MM.1S (cell line): ENCODE data around the gene TMEM147.

ENCODE experiments used
- EZH2 ChIP-seq: fragments of 300-600 bp; sonication (generic); optimal IDR thresholded peaks from 2 replicates; pipeline ENCODE3; 2017; ENCODE audit warnings: low read depth, mild to moderate bottlenecking, antibody characterized with exemption, low read length, mixed read lengths
- TF ChIP-seq, protein P1 (sequence below): fragments of 300-600 bp; sonication (generic); IDR thresholded peaks from 2 replicates; pipeline ENCODE4 v1.5.1; 2016; ENCODE audit warnings: antibody characterized with exemption, low read length, mixed read lengths

- TF ChIP-seq, protein P1, sequence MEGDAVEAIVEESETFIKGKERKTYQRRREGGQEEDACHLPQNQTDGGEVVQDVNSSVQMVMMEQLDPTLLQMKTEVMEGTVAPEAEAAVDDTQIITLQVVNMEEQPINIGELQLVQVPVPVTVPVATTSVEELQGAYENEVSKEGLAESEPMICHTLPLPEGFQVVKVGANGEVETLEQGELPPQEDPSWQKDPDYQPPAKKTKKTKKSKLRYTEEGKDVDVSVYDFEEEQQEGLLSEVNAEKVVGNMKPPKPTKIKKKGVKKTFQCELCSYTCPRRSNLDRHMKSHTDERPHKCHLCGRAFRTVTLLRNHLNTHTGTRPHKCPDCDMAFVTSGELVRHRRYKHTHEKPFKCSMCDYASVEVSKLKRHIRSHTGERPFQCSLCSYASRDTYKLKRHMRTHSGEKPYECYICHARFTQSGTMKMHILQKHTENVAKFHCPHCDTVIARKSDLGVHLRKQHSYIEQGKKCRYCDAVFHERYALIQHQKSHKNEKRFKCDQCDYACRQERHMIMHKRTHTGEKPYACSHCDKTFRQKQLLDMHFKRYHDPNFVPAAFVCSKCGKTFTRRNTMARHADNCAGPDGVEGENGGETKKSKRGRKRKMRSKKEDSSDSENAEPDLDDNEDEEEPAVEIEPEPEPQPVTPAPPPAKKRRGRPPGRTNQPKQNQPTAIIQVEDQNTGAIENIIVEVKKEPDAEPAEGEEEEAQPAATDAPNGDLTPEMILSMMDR, result no peak
- TF ChIP-seq EZH2, result no peak
Observed at GRCh38 chr19:35518313-35518712, 27.1 kb upstream of the TMEM147 start.
